Mucosa of descending colon (tissue), 3 donors: ENCODE data around the gene LRRC19. TPM values are rescaled to one million over a fixed set of nuclear protein-coding genes. Genes with fewer than 3 reads are reported as not detected.

ENCODE experiments used
- ATAC-seq: fragments of 200-7000 bp; cut with Tn5 transposase; one replicate; pipeline ENCODE4 v1.9.1; 2020; ENCODE audit warnings: mild to moderate bottlenecking, moderate library complexity
- DNase-seq, 3 donors: peaks; one replicate each; pipeline ENCODE4 v3.0.0-alpha.2; 2020
- H3K36me3 ChIP-seq: fragments of 200-600 bp; one replicate; pipeline ENCODE4 v1.8.0; 2021; ENCODE audit warnings: low read depth, mild to moderate bottlenecking
- H3K4me1 ChIP-seq: fragments of 200-600 bp; one replicate; pipeline ENCODE4 v1.8.0; 2021; ENCODE audit warnings: low read depth, mild to moderate bottlenecking
- H3K4me3 ChIP-seq: fragments of 200-600 bp; one replicate; pipeline ENCODE4 v1.8.0; 2021; ENCODE audit warnings: mild to moderate bottlenecking
- H3K9me3 ChIP-seq: fragments of 200-600 bp; one replicate; pipeline ENCODE4 v1.8.0; 2021; ENCODE audit warnings: mild to moderate bottlenecking
- CTCF ChIP-seq: fragments of 200-600 bp; IDR thresholded peaks from one replicate; pipeline ENCODE4 v1.8.0; 2022; ENCODE audit warnings: antibody characterized with exemption, mild to moderate bottlenecking
- intact Hi-C, 2 donors: fragments of 100-400 bp; cut with DNase I in 1 of 2; cut with micrococcal nuclease in 1 of 2; formaldehyde crosslinking; loops; one replicate each; pipeline versions ENCODE4 v1.11.0 to v1.11.1; 2022; cut with DNase I, micrococcal nuclease
- total RNA-seq, 3 donors: library from RNA; stranded (reverse); fragmentation: NEBNext Ultra II Directional in 2 of 3; extraction: Animal tissue kit (Norgen Biotek cat#: 25700) in 2 of 3; gene quantifications; one replicate each; pipeline versions ENCODE4 v1.2.1 to v1.2.4, GENCODE V29; 2021 to 2023
- donor health status: DM: no; HTN: no; CAD: no; lungs with moderate emphysema.
- donor health status: DM: no; HTN: no; CAD: no.
- donor health status: DM: no; HTN: yes; CAD: no.

The LRRC19 gene
- total RNA-seq, 3 donors from 2014 or later: 45.1 to 120 (median 96.9) TPM

- Histone ChIP-seq H3K9me3 (no peaks in the 10 kb centered on the region), H3K4me1 (peaks cover 3% of the 10 kb centered on the region), H3K4me3 (peak within 1 kb of the TSS; percentile 20), H3K36me3 (no peaks in the 10 kb centered on the region)
- intact Hi-C loops: no loop called here
- ATAC-seq (peak; percentile 100), DNase-seq (peak; percentile 97 to 99 (median 98))
- no peak for TF ChIP-seq CTCF
Measured at GRCh38 chr9:26955921-26956859, 49.3 kb downstream of the LRRC19 start, which contains the start of gene IFT74. IFT74 (plus strand) TSS chr9:26956412; CDS start chr9:26961968, 5,556 bp downstream.

- Histone ChIP-seq H3K4me1 (peaks cover 3% of the 10 kb centered on the region), H3K9me3 (no peaks in the 10 kb centered on the region), H3K36me3 (no peaks in the 10 kb centered on the region), H3K4me3 (peak overlapping the region; percentile 20)
- ATAC-seq (peak; percentile 69), DNase-seq (peak in 1 of 3 donors; percentile 50)
- TF ChIP-seq CTCF: no peak
- intact Hi-C loops: no loop called here
Measured at GRCh38 chr9:26955222-26955903, 50.1 kb downstream of the LRRC19 start.

- Histone ChIP-seq H3K9me3 (no peaks in the 10 kb centered on the region), H3K4me3 (no peak overlapping the region), H3K4me1 (peaks cover 3% of the 10 kb centered on the region), H3K36me3 (no peaks in the 10 kb centered on the region)
- ATAC-seq (no peak), DNase-seq (no peak)
- no peak for TF ChIP-seq CTCF
- intact Hi-C loops: no loop called here
Measured at GRCh38 chr9:26954050-26954508, 51.4 kb downstream of the LRRC19 start.

GRCh38 chr9:26951794-26952193 lies 53.7 kb downstream of the LRRC19 start:
- TF ChIP-seq CTCF: no peak
- no peak overlapping the region for H3K4me3 ChIP-seq
- H3K9me3 ChIP-seq: no peaks in the 10 kb centered on the region
- no peak for DNase-seq
- intact Hi-C loops: no loop called here
- ATAC-seq: no peak
- H3K36me3 ChIP-seq: no peaks in the 10 kb centered on the region
- H3K4me1 ChIP-seq: peaks cover 9% of the 10 kb centered on the region

- ATAC-seq: no peak
- Histone ChIP-seq H3K9me3 (no peaks in the 10 kb centered on the region), H3K4me3 (no peak overlapping the region), H3K36me3 (no peaks in the 10 kb centered on the region), H3K4me1 (peaks cover 14% of the 10 kb centered on the region)
- no peak for TF ChIP-seq CTCF
- intact Hi-C loops: no loop called here
- DNase-seq: no peak
Measured at GRCh38 chr9:26950521-26950920, 55.0 kb downstream of the LRRC19 start.
